ENCODE results near the gene SOCS6. TPM values are rescaled to one million over a fixed set of nuclear protein-coding genes. Genes with fewer than 3 reads are reported as not detected.
"Not testable (repeated sequence)": the region's sequence is repeated elsewhere in the genome, so short reads cannot be mapped to it uniquely, and the experiment has no call there.

Gene SOCS6
- total RNA-seq, 1 experiment from 2014 or later, result 11.0 TPM

DNA sequence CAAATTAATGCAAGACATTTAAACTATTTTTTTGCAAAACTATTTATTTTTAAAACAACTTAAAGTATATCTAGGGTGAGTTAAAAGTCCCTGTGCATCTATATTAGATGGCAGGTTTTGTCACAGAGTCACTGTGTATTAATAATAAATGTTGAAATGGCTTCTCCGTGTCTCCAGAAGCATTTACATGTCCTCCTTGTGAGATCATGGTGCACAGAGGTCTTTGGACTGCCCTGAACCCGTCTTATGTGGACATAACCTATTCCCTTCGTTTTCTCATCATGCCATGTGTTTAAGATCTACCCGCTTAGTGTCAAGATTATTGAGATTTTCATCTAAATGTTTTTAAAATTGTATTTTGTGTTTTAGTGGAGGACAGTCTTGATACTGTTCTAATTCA lies 39.3 kb downstream of the SOCS6 start:
- no peaks in the 10 kb centered on the region for H3K36me3 ChIP-seq
- no peak for DNase-seq

GRCh38 chr18:70329071-70329470 lies 40.2 kb downstream of the SOCS6 start:
- no peak overlapping the region for H3K27ac ChIP-seq
- H3K27me3 ChIP-seq, result no peaks in the 10 kb centered on the region
- no peaks in the 10 kb centered on the region for H3K4me1 ChIP-seq
- no peaks in the 10 kb centered on the region for H3K36me3 ChIP-seq
- no peaks in the 10 kb centered on the region for H3K9me3 ChIP-seq (replicated peaks)
- no peak overlapping the region for H3K4me3 ChIP-seq
- no peak for DNase-seq

More for the DNA sequence above, 39.3 kb downstream of the SOCS6 start:
- Histone ChIP-seq H3K27me3 (no peaks in the 10 kb centered on the region), H3K27ac (no peak overlapping the region), H3K4me1 (no peaks in the 10 kb centered on the region), H3K4me3 (no peak overlapping the region), H3K9me3 (replicated peaks) (no peaks in the 10 kb centered on the region)

GRCh38 chr18:70330887-70331286 lies 42.0 kb downstream of the SOCS6 start:
- H3K36me3 ChIP-seq, result no peaks in the 10 kb centered on the region
- H3K27me3 ChIP-seq, result no peaks in the 10 kb centered on the region
- H3K9me3 ChIP-seq (replicated peaks), result no peaks in the 10 kb centered on the region
- no peak overlapping the region for H3K27ac ChIP-seq
- no peaks in the 10 kb centered on the region for H3K4me1 ChIP-seq
- DNase-seq, result no peak
- no peak overlapping the region for H3K4me3 ChIP-seq

- Histone ChIP-seq H3K9me3 (replicated peaks) (no peaks in the 10 kb centered on the region), H3K4me1 (no peaks in the 10 kb centered on the region), H3K36me3 (no peaks in the 10 kb centered on the region), H3K27me3 (no peaks in the 10 kb centered on the region), H3K4me3 (no peak overlapping the region), H3K27ac (no peak overlapping the region)
- no peak for DNase-seq
Observed at GRCh38 chr18:70331456-70332097, 42.7 kb downstream of the SOCS6 start.

DNA sequence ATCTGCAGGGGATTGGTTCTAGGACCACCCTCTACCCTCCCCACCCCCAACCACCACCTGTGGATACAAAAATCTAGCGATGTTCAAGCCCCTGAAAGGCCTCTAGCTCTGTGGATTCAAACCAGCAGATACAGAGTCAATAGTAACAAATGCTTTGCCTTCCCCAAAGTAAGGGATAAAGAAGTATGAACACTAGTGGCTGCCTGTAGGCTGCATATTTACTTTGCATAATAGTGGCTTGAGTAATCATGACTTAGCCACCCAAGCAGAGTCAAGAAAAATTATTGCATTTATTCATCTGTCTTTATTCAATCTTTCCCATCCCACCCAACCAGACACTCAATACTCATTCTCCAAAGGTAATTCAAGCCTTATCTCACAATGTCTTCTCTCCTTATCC lies 43.8 kb downstream of the SOCS6 start:
- H3K4me3 ChIP-seq, result no peak overlapping the region
- no peaks in the 10 kb centered on the region for H3K4me1 ChIP-seq
- no peak for DNase-seq
- H3K9me3 ChIP-seq (replicated peaks), result no peaks in the 10 kb centered on the region
- H3K36me3 ChIP-seq, result no peaks in the 10 kb centered on the region
- H3K27ac ChIP-seq, result no peak overlapping the region
- H3K27me3 ChIP-seq, result no peaks in the 10 kb centered on the region

DNA sequence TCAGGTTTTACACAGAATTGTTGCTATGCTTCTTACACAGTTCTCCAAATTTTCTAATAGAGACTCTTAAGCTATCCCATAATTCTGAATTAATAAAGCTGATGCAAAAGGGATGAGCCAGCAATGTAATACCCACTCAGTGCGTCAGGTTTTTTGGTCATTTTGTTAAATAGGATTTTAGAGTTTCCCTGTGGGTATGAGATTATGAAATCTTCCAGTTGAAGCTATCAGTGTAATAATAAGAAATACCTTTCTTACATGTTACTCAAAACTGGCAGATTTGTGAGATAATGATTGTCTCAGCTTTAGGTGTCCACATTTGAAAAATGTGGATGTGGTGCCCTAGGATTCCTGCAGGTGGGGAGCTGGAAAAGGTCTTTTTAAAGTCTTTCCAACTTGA lies 44.5 kb downstream of the SOCS6 start:
- no peaks in the 10 kb centered on the region for H3K36me3 ChIP-seq
- H3K4me3 ChIP-seq, result no peak overlapping the region
- DNase-seq, result no peak
- H3K27ac ChIP-seq, result no peak overlapping the region
- no peaks in the 10 kb centered on the region for H3K9me3 ChIP-seq (replicated peaks)
- H3K4me1 ChIP-seq, result no peaks in the 10 kb centered on the region
- no peaks in the 10 kb centered on the region for H3K27me3 ChIP-seq

GRCh38 chr18:70333757-70334156 lies 44.9 kb downstream of the SOCS6 start:
- Histone ChIP-seq H3K4me3 (no peak overlapping the region), H3K9me3 (replicated peaks) (no peaks in the 10 kb centered on the region), H3K27ac (no peak overlapping the region), H3K36me3 (no peaks in the 10 kb centered on the region), H3K4me1 (no peaks in the 10 kb centered on the region), H3K27me3 (no peaks in the 10 kb centered on the region)
- no peak for DNase-seq

DNA sequence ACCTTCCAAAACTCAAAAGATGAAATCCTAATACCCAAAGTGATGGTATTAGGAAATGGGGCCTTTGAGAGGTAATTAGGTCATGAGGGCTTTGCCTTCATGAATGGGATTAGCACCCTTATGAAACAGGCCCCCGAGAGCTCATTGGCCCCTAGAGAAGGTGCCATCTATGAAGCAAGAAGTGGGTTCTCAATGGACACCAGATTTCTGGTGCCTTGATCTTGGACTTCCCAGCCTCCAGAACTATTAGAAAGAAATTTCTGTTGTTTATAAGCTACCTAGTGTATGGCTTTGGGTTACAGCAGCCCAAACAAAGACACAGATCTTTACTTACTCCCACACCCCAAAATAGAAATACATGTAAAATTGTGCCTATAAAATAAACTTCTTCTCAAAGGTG lies 45.4 kb downstream of the SOCS6 start:
- no peak overlapping the region for H3K4me3 ChIP-seq
- no peaks in the 10 kb centered on the region for H3K4me1 ChIP-seq
- H3K27ac ChIP-seq, result no peak overlapping the region
- no peaks in the 10 kb centered on the region for H3K27me3 ChIP-seq
- no peaks in the 10 kb centered on the region for H3K36me3 ChIP-seq
- no peak for DNase-seq
- H3K9me3 ChIP-seq (replicated peaks), result no peaks in the 10 kb centered on the region

GRCh38 chr18:70334728-70335329 lies 46.0 kb downstream of the SOCS6 start:
- Histone ChIP-seq H3K27ac (no peak overlapping the region), H3K9me3 (replicated peaks) (no peaks in the 10 kb centered on the region), H3K36me3 (no peaks in the 10 kb centered on the region), H3K4me1 (no peaks in the 10 kb centered on the region), H3K27me3 (no peaks in the 10 kb centered on the region), H3K4me3 (no peak overlapping the region)
- DNase-seq, result no peak

DNA sequence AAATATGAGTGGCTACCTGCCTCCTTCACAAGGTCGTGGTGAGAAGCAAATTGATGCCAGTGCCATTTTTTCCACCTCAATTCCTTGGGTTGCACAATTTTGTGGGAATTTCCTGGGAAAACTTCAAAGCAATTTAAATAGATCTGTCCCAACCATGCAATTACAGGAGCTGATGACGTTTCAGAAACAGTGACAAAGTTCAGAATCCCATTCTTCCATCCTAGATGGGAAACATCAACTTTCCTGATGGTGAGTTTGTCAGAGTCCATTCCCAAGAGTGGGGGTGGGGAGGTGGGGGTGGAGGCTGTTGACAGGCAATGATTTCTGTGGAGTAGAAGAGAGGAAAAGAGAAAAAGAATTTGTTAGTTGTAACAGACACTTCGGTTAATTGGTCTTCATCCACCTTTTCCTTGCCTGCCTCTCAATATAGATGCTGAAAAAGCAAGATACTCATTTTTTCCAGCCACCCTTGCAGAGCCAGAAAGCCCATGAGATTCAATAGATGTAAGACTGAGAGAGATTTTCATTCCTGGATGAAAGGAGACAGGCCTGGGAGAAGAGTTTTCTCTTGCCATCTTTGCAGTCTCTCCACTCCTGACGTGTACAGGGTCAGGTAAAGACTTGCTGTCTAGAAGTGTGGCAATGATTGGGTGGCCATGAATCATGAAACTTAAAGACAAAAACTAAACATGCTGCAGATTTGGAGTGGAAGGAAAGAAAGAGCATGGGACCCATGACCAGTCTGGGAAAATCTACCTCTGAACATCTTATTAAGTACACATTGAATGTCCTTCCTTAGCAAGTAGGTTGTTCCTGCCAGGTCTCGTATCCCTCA lies 47.3 kb downstream of the SOCS6 start:
- no peaks in the 10 kb centered on the region for H3K36me3 ChIP-seq
- no peaks in the 10 kb centered on the region for H3K4me1 ChIP-seq
- no peak for DNase-seq
- H3K4me3 ChIP-seq, result no peak overlapping the region
- H3K27ac ChIP-seq, result no peak overlapping the region
- no peaks in the 10 kb centered on the region for H3K27me3 ChIP-seq
- no peaks in the 10 kb centered on the region for H3K9me3 ChIP-seq (replicated peaks)

DNA sequence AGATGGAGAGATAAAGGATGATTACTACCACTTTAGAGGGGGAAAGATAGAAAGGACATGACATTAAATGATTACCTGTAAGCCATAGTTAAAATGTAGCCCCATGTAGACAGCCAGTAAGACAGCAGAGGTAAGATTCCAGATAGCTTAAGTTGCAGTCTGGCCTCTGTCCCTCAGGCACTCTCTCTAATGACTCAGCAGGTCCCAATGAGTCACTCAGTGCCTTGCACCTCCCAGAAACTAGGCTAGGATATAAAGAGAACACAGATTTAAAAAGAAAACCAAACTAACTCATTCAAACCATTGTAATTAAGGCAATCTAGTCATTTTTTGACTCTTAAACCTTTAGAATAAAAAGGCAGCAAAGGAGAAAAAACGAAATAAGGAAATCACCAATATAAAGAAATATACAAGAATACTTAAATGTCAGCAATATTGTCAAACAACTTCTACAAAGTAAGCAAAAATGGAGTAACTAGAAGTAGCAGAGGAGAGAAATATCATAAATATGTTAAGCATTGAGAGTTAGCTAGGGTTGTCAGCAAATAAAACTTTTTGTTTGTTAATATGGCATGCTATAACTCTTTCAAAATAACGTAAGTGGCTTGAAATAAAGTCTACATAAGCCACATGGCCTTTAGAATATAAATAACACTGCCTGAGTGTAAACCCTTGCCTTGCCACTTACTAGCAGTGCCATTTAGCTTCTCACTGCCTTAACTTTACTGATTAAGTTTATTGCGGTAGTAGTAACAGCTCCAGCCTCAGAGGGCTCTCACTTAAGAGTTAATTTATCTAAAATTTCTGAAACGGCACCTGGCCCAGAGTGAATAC lies 48.5 kb downstream of the SOCS6 start:
- H3K9me3 ChIP-seq (replicated peaks), result no peaks in the 10 kb centered on the region
- peak; percentile 4 to 12 for DNase-seq
- H3K27me3 ChIP-seq, result no peaks in the 10 kb centered on the region
- no peak overlapping the region for H3K27ac ChIP-seq
- no peak overlapping the region for H3K4me3 ChIP-seq
- H3K4me1 ChIP-seq, result no peaks in the 10 kb centered on the region
- H3K36me3 ChIP-seq, result no peaks in the 10 kb centered on the region

DNA sequence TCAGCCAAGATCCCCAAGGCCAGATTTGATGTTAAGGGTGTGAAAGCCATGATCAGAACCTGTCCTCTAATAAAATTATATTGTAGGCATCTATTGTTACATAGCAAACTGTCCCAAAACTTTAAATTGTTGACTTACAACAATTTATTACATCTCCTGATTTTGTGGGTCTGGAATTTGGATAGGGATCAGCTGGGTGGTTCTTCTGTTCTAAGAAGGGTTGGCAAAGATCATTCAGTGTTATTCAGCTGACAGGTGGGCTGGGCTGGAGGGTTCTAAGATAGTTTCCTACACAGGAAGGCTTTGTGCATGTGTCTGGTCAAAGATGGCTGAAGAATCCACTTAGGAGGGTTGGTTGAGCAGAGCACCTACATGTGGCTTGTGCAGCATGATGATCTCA lies 50.0 kb downstream of the SOCS6 start:
- no peak overlapping the region for H3K27ac ChIP-seq
- no peak overlapping the region for H3K4me3 ChIP-seq
- no peaks in the 10 kb centered on the region for H3K36me3 ChIP-seq
- no peaks in the 10 kb centered on the region for H3K27me3 ChIP-seq
- no peak for DNase-seq
- H3K9me3 ChIP-seq (replicated peaks), result no peaks in the 10 kb centered on the region
- no peaks in the 10 kb centered on the region for H3K4me1 ChIP-seq

- DNase-seq, result no peak
- H3K4me1 ChIP-seq, result no peaks in the 10 kb centered on the region
- no peaks in the 10 kb centered on the region for H3K36me3 ChIP-seq
- H3K4me3 ChIP-seq, result no peak overlapping the region
- no peaks in the 10 kb centered on the region for H3K27me3 ChIP-seq
- H3K9me3 ChIP-seq (replicated peaks), result no peaks in the 10 kb centered on the region
- H3K27ac ChIP-seq, result no peak overlapping the region
Observed at GRCh38 chr18:70339915-70340314, 51.1 kb downstream of the SOCS6 start.

- DNase-seq, result not testable (repeated sequence)
Observed at GRCh38 chr18:70348481-70348880, 59.6 kb downstream of the SOCS6 start.

DNA sequence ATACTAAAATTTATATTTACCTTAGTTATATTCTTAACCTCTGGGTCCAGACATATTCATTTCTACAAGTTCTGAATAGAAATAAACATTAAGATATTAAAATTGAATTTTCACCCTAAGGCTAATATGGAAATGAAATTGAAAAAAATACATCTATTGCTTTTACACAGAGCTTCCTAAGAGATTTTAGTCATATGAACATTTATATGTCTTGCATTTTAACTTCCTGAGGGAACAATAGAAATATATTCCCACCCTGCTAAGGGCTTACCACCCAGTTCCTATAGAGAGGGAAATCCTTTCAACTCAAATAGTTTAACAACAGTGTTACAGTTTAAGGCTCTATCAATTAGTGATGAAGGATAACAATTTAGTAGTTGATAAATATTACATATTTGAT lies 60.5 kb downstream of the SOCS6 start:
- Histone ChIP-seq H3K4me1 (no peaks in the 10 kb centered on the region), H3K27me3 (no peaks in the 10 kb centered on the region), H3K4me3 (no peak overlapping the region), H3K36me3 (no peaks in the 10 kb centered on the region), H3K9me3 (replicated peaks) (no peaks in the 10 kb centered on the region), H3K27ac (no peak overlapping the region)
- no peak for DNase-seq

More at GRCh38 chr18:70348481-70348880, 59.6 kb downstream of the SOCS6 start:
- H3K27me3 ChIP-seq; H3K9me3 ChIP-seq (replicated peaks); H3K36me3 ChIP-seq; H3K4me3 ChIP-seq; H3K27ac ChIP-seq; H3K4me1 ChIP-seq: not testable (repeated sequence)

All from SJCRH30 (cell line).